ENCODE results near the gene CA11.

Gene CA11

GRCh38 chr19:48606463-48607358 lies 39.3 kb downstream of the CA11 start, which contains the start of gene SPACA4:
SPACA4 (plus strand) TSS chr19:48606742; CDS start chr19:48606979, 237 bp downstream.
- no peak for TF ChIP-seq GATA3 (IDR thresholded peaks at IDR 0.05; ENCODE audit: low read depth, low read length)
- TF ChIP-seq GATA2 (IDR thresholded peaks at IDR 0.05; ENCODE audit: low read depth, low read length), result no peak

GRCh38 chr19:48603850-48604249 lies 42.1 kb downstream of the CA11 start:
- TF ChIP-seq GATA3 (IDR thresholded peaks at IDR 0.05; ENCODE audit: low read depth, low read length) (no peak), GATA2 (IDR thresholded peaks at IDR 0.05; ENCODE audit: low read depth, low read length) (no peak)

GRCh38 chr19:48603449-48603848 lies 42.5 kb downstream of the CA11 start:
- TF ChIP-seq GATA2 (IDR thresholded peaks at IDR 0.05; ENCODE audit: low read depth, low read length) (no peak), GATA3 (IDR thresholded peaks at IDR 0.05; ENCODE audit: low read depth, low read length) (no peak)

GRCh38 chr19:48603001-48603400 lies 43.0 kb downstream of the CA11 start:
- TF ChIP-seq GATA2 (IDR thresholded peaks at IDR 0.05; ENCODE audit: low read depth, low read length), result no peak

- no peak for TF ChIP-seq GATA3 (IDR thresholded peaks at IDR 0.05; ENCODE audit: low read depth, low read length)
- no peak for TF ChIP-seq GATA2 (IDR thresholded peaks at IDR 0.05; ENCODE audit: low read depth, low read length)
Measured at GRCh38 chr19:48600679-48601417, 45.1 kb downstream of the CA11 start.

- no peak for TF ChIP-seq GATA2 (IDR thresholded peaks at IDR 0.05; ENCODE audit: low read depth, low read length)
- no peak for TF ChIP-seq GATA3 (IDR thresholded peaks at IDR 0.05; ENCODE audit: low read depth, low read length)
Measured at GRCh38 chr19:48598996-48599700, 46.8 kb downstream of the CA11 start.

- no peak for TF ChIP-seq GATA3 (IDR thresholded peaks at IDR 0.05; ENCODE audit: low read depth, low read length)
Measured at GRCh38 chr19:48596679-48597465, 49.1 kb downstream of the CA11 start.

- TF ChIP-seq GATA2 (IDR thresholded peaks at IDR 0.05; ENCODE audit: low read depth, low read length) (no peak), GATA3 (IDR thresholded peaks at IDR 0.05; ENCODE audit: low read depth, low read length) (no peak)
Measured at GRCh38 chr19:48596237-48596636, 49.8 kb downstream of the CA11 start.

- TF ChIP-seq GATA3 (IDR thresholded peaks at IDR 0.05; ENCODE audit: low read depth, low read length), result no peak
Measured at GRCh38 chr19:48595833-48596232, 50.2 kb downstream of the CA11 start.

GRCh38 chr19:48595171-48595570 lies 50.8 kb downstream of the CA11 start:
- TF ChIP-seq GATA3 (IDR thresholded peaks at IDR 0.05; ENCODE audit: low read depth, low read length) (no peak), GATA2 (IDR thresholded peaks at IDR 0.05; ENCODE audit: low read depth, low read length) (no peak)

GRCh38 chr19:48591021-48591420 lies 55.0 kb downstream of the CA11 start:
- no peak for TF ChIP-seq GATA3 (IDR thresholded peaks at IDR 0.05; ENCODE audit: low read depth, low read length)
- TF ChIP-seq GATA2 (IDR thresholded peaks at IDR 0.05; ENCODE audit: low read depth, low read length), result no peak

- TF ChIP-seq GATA3 (IDR thresholded peaks at IDR 0.05; ENCODE audit: low read depth, low read length) (no peak), GATA2 (IDR thresholded peaks at IDR 0.05; ENCODE audit: low read depth, low read length) (no peak)
Measured at GRCh38 chr19:48588670-48589401, 57.2 kb downstream of the CA11 start.

Data from SH-SY5Y (cell line).